ENCODE measurements around the gene PTDSS2.
A peak's percentile ranks its signal among the peaks of the same experiment; 100 is the strongest.
"Not testable (repeated sequence)": the region's sequence is repeated elsewhere in the genome, so short reads cannot be mapped to it uniquely, and the experiment has no call there.

PTDSS2 gene

GRCh38 chr11:449889-450808, at the start of gene PTDSS2:
TSS of gene PTDSS2 (plus strand) at chr11:450279. CDS start at chr11:450456, 177 bp downstream.
- DNase-seq: peak; percentile 76

- not testable (repeated sequence) for DNase-seq
These were observed 48.9 kb upstream of the PTDSS2 start for GRCh38 chr11:401196-401595.

GRCh38 chr11:403021-403760, 46.9 kb upstream of the PTDSS2 start:
- DNase-seq: no peak

GRCh38 chr11:403761-404431, 46.2 kb upstream of the PTDSS2 start:
- no peak for DNase-seq

- no peak for DNase-seq
These were observed 45.4 kb upstream of the PTDSS2 start for GRCh38 chr11:404551-405264.

GRCh38 chr11:405323-405953, 44.6 kb upstream of the PTDSS2 start:
- DNase-seq: peak; percentile 33

GRCh38 chr11:405954-406795, 43.9 kb upstream of the PTDSS2 start:
- no peak for DNase-seq

GRCh38 chr11:406796-407650, 43.1 kb upstream of the PTDSS2 start:
- DNase-seq: no peak

- no peak for DNase-seq
These were observed 42.4 kb upstream of the PTDSS2 start for GRCh38 chr11:407651-408123.

GRCh38 chr11:408154-409007, 41.7 kb upstream of the PTDSS2 start:
- DNase-seq: no peak

GRCh38 chr11:409008-409599, 41.0 kb upstream of the PTDSS2 start:
- no peak for DNase-seq

GRCh38 chr11:409600-410483, 40.2 kb upstream of the PTDSS2 start:
- no peak for DNase-seq

GRCh38 chr11:410711-411110, 39.4 kb upstream of the PTDSS2 start:
- not testable (repeated sequence) for DNase-seq

GRCh38 chr11:411520-411919, 38.6 kb upstream of the PTDSS2 start:
- DNase-seq: not testable (repeated sequence)

- DNase-seq: no peak
These were observed 37.4 kb upstream of the PTDSS2 start for GRCh38 chr11:412641-413119.

- no peak for DNase-seq
These were observed 36.7 kb upstream of the PTDSS2 start for GRCh38 chr11:413120-414081.
